Colon (tissue), 2 donors: Measurements from ENCODE around the gene NT5DC3.

Experiments
- FAIRE-seq: peaks from 2 replicates; lab custom pipeline; 2012; peaks lifted over from hg19 to GRCh38; lab: Jason Lieb, UNC
- donor health status: control.
- donor health status: control.

The NT5DC3 gene

GRCh38 chr12:103808239-103808880, 32.7 kb downstream of the NT5DC3 start:
- FAIRE-seq: no peak

GRCh38 chr12:103807561-103808238, 33.3 kb downstream of the NT5DC3 start:
- FAIRE-seq: no peak

- FAIRE-seq: no peak
Measured at GRCh38 chr12:103806803-103807202, 34.2 kb downstream of the NT5DC3 start.

GRCh38 chr12:103805655-103806360, 35.2 kb downstream of the NT5DC3 start:
- FAIRE-seq: no peak

GRCh38 chr12:103803847-103804246, 37.2 kb downstream of the NT5DC3 start:
- no peak for FAIRE-seq

GRCh38 chr12:103802586-103802886, 38.5 kb downstream of the NT5DC3 start:
- FAIRE-seq: no peak

- FAIRE-seq: no peak
Measured at GRCh38 chr12:103801709-103802585, 39.1 kb downstream of the NT5DC3 start.

- no peak for FAIRE-seq
Measured at GRCh38 chr12:103799857-103800771, 40.9 kb downstream of the NT5DC3 start.

GRCh38 chr12:103799504-103799856, 41.6 kb downstream of the NT5DC3 start:
- FAIRE-seq: no peak

GRCh38 chr12:103798586-103798985, 42.4 kb downstream of the NT5DC3 start:
- FAIRE-seq: no peak

- no peak for FAIRE-seq
Measured at GRCh38 chr12:103794309-103795213, 46.5 kb downstream of the NT5DC3 start.

GRCh38 chr12:103793512-103794045, 47.5 kb downstream of the NT5DC3 start:
- FAIRE-seq: no peak

GRCh38 chr12:103793046-103793445, 48.0 kb downstream of the NT5DC3 start:
- FAIRE-seq: no peak

GRCh38 chr12:103791350-103791920, 49.6 kb downstream of the NT5DC3 start:
- no peak for FAIRE-seq

GRCh38 chr12:103786201-103786600, 54.8 kb downstream of the NT5DC3 start:
- no peak for FAIRE-seq

- FAIRE-seq: no peak
Measured at GRCh38 chr12:103785243-103786031, 55.6 kb downstream of the NT5DC3 start.

- FAIRE-seq: no peak
Measured at GRCh38 chr12:103783744-103784664, 57.0 kb downstream of the NT5DC3 start.

- FAIRE-seq: no peak
Measured at GRCh38 chr12:103782399-103782798, 58.6 kb downstream of the NT5DC3 start.
